GM21619 (cell line): ENCODE results near the gene TPPP2.

ENCODE experiments used
- ATAC-seq: cut with Tn5 transposase; IDR thresholded peaks from one replicate; pipeline ENCODE4 v1.9.1; 2021; ENCODE audit not compliant: unreplicated experiment

TPPP2 gene

GRCh38 chr14:21016413-21017190 lies 13.4 kb upstream of the TPPP2 start:
- ATAC-seq, result no peak

GRCh38 chr14:21017528-21018245 lies 12.3 kb upstream of the TPPP2 start:
- no peak for ATAC-seq

- no peak for ATAC-seq
Observed at GRCh38 chr14:21018286-21018685, 11.7 kb upstream of the TPPP2 start.

- ATAC-seq, result no peak
Observed at GRCh38 chr14:21018781-21019180, 11.2 kb upstream of the TPPP2 start.

GRCh38 chr14:21019366-21019765 lies 10.7 kb upstream of the TPPP2 start:
- ATAC-seq, result no peak

- ATAC-seq, result no peak
Observed at GRCh38 chr14:21020977-21021545, 9.0 kb upstream of the TPPP2 start.

GRCh38 chr14:21022686-21023085 lies 7.3 kb upstream of the TPPP2 start:
- ATAC-seq, result no peak

GRCh38 chr14:21023174-21023573 lies 6.8 kb upstream of the TPPP2 start:
- ATAC-seq, result no peak

- no peak for ATAC-seq
Observed at GRCh38 chr14:21023817-21024584, 6.0 kb upstream of the TPPP2 start.

GRCh38 chr14:21024585-21025370 lies 5.2 kb upstream of the TPPP2 start, which contains the start of gene NDRG2:
Gene NDRG2, minus strand, starts transcription at chr14:21025061. Its CDS starts 1,746 bp downstream, at chr14:21023315.
- no peak for ATAC-seq

- no peak for ATAC-seq
Observed at GRCh38 chr14:21025371-21026273, 4.4 kb upstream of the TPPP2 start.

GRCh38 chr14:21026274-21026987 lies 3.6 kb upstream of the TPPP2 start:
- ATAC-seq, result no peak

GRCh38 chr14:21026988-21027315 lies 3.1 kb upstream of the TPPP2 start:
- no peak for ATAC-seq

- ATAC-seq, result no peak
Observed at GRCh38 chr14:21030531-21030930, 514 bp downstream of the TPPP2 start.

- ATAC-seq, result no peak
Observed at GRCh38 chr14:21032326-21033132, 2.5 kb downstream of the TPPP2 start.

- ATAC-seq, result no peak
Observed at GRCh38 chr14:21033133-21033698, 3.2 kb downstream of the TPPP2 start.

- no peak for ATAC-seq
Observed at GRCh38 chr14:21034707-21035106, 4.7 kb downstream of the TPPP2 start, which contains the start of gene RNASE13. Gene RNASE13, minus strand, starts transcription at chr14:21034807. Its CDS starts 519 bp downstream, at chr14:21034288.

- ATAC-seq, result no peak
Observed at GRCh38 chr14:21036751-21037150, 6.7 kb downstream of the TPPP2 start.
